NCI-H524 treated with DMSO at 0.1 percent for 48 hours (cell line): ENCODE results near the gene C1QL4.

ENCODE experiments used
- DNase-seq: peaks from one replicate; lab custom pipeline; 2025; lab: John Stamatoyannopoulos, UW

Gene C1QL4

DNA sequence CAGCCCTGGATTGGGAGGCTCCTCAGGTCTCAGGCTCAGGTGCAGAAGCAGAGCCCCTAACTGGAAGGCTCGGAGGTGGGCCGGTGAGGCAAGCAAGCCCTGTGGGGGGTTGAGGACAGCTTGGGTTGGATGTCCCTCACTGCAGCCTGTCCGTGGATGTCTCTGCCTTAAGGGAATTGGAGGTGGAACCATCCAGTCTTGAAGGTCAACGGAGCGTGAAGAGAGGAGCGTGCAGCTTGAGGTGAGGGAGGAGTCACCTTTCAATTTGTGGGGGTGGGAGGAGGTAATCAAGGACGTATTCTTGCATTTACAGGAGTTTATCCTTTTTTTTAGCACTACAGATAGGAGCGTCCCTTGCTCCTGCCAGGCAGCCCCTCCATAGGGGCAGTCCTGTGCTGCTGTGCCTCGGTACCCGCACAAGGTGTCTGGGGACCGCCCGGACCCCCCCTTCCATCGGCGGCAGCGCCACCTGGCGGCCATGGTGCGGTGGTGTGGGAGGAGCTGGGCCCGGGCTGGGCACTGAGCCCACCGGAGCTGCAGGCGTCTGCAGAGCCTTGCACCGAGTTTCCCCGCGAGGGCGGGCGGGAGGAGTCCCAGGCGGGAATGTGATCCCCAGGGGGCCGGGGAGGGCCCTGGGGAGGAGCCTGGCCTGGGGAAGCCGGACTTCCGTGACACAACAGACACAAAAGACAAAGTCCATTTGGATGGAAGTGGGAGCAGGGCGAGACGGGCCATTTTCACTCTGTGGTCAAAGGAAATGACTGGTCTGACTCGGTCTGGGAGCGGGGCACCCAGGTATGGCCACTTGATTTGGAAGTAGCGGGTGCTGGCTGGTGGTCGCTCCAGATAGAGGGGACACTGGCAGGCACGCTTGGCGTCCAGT lies 10.6 kb upstream of the C1QL4 start:
- DNase-seq: no peak

DNA sequence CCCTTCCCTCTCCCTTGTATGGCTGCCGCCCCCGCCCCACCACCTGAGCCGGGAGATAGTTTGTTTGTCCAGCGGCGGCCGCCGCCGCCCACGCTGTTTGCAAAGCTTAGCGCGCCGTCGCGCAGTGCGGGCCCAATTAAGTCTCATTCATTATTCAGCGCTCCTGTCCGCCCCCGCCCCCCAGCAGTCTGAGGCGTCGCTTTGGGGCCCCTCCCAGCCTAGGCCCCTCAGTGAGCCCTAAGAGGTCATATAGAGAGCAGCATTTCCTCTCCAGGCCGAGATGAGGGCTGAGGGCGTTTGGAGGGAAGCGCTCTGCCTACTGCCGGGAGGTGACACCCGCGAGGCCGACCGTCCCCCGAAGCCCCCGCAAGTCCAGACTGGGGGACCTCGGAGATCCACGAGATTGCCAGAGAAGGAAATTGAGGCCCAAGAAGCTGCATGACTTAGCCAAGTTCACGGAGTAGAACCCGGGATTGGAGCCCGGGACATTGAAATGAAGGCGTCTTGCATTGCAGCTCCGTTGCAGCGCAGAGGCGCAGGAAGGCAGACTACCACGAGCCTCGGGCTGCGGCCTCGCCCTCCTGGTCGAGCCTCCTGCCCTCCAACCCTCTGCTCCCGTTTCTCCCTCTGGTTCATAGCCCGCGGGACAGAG lies 9.8 kb upstream of the C1QL4 start, which contains the start of gene DNAJC22:
DNAJC22 (plus strand) TSS at position 230 of the 652 bp plus-strand sequence. CDS start 1,985 bp downstream, outside the sequence.
- DNase-seq: no peak

DNA sequence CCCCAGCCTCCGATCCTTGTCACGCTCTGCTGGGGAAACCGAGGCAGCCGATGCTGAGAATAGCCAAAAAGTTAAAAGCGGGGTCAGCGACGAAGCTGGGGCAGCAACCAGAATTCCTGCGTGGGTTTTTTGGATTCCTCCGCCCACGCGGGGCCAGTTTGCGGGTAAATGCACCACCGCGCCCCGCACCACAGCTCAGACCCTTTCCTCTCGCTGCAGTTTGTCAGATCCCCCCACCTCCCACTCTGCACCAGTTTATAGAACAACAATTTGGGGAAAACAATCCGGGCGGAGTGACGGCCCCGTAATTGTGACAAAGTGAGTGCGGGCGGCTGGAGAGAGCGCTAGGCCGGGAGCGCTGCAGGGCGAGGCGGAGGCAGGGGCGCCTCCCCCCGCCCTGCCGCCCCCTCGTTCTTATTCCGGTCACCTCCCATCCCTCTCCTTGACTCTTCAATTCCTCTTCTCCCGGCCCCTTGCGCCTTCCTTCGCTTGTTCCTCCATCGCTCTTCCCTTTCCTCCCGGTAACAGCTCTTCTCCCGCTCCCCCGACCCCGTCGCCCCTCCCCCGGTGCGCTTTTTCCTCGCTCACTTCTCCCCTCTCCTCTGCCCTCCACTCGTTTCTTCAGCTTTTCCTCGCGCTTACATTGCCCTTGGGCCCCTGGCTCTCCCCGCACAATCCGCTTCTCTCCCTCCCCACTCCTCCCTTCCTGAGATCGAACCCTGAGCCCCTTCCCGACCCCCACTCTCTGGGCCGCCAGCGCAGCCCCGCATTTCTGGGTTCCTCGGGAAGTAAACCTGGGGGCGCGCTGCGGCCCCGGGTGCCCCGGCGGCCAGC lies 9.1 kb upstream of the C1QL4 start:
- no peak for DNase-seq

DNA sequence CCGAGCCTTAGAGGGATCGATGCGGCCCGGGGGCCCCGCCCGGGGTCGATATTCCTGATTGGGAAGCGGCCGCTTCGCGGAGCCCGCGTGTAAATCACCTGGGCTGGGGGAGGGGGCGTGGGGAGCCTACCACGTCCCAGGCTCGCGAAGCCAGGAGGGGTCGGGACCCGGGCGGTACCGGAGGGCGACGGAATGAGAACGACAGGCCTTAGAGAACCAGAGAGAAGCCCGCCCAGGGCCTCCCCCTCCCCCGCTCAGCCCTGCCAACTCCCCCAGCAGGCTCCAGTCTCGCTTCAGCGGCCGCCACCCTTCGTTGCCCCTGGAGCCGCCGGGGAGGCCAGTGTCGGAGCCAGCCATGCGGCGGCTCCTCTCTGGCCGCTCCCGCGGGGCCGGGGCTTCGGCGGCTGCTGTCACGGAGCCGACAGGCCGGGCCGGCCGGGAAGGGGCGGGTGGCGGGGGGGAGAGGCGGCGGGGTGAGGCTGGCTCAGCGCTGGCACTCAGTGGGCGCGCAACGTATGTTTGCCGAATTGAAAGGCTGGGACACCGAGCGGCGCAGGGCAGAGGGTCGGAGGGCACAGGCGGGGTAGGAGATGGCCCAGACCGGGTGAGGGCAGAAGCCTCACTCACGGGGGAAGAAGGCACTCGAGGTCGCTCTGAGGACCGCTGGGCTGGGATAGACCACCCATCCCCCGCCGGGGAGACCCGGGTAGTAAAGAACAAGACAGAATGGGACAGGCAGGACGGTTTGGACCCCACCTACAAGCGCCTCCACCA lies 8.2 kb upstream of the C1QL4 start:
- DNase-seq: no peak

DNA sequence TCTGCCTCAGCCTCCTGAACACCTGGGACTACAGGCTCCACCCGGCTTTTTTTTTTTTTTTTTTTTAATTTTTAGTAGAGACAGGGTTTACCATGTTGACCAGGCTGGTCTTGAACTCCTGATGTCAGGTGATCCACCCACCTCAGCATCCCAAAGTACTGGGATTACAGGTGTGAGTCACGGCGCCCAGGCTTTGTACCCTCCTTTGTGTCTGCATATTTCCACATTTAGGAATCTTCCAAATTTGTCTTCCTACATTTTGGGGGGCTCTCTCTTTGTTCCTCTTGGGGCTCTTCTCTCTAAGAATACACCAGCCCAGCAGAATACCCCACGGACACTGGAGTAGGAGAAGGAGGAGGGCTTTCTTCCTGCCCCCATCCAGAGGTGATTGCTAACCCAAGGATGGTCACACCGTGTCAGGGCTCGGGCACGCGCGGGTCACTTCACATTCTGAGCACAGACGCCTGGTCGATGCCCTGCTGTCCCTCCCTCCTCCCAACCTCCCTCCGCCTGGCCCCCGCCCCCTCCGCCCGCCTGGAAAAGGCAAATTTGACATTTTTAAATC lies 7.6 kb upstream of the C1QL4 start:
- no peak for DNase-seq

DNA sequence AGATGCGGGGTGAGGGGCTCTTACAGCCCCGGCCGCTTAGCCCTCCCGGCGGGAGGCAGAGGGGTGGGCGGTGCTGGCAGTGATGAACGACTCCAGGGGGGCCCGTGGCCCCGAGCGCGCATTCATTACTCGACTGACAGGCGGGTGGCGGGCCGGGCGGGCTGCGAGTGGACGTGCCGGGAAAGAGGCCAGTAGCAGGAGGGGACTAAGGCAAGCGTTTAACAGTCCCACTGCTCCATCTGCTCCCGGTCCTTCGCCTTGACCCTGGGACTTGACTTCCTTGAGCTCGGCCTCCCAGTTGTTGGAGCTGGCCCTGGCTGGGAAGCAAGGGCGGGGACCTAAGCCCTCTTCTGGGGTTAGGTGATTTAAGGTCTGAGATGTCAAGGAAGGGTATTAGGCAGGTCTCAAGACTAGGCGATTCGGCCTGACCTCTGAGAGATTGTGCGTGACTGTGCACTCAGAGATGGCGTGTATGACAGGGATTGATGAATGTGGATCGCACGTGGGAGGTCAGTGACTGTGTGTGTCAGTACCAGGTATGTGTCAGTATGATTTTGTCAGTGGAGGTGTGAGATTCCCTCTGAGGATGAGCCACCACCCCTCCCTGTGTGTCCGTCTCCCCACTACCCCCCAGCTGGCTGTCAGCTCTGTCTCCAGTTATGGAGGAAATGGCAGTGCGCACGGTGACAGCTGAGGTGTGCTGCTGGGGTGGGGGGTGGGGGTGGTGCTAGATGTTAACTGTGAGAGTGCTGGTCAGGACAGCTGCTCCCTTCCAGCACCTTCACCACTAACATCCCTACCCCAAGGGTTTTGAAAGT lies 6.1 kb upstream of the C1QL4 start:
- DNase-seq: no peak

DNA sequence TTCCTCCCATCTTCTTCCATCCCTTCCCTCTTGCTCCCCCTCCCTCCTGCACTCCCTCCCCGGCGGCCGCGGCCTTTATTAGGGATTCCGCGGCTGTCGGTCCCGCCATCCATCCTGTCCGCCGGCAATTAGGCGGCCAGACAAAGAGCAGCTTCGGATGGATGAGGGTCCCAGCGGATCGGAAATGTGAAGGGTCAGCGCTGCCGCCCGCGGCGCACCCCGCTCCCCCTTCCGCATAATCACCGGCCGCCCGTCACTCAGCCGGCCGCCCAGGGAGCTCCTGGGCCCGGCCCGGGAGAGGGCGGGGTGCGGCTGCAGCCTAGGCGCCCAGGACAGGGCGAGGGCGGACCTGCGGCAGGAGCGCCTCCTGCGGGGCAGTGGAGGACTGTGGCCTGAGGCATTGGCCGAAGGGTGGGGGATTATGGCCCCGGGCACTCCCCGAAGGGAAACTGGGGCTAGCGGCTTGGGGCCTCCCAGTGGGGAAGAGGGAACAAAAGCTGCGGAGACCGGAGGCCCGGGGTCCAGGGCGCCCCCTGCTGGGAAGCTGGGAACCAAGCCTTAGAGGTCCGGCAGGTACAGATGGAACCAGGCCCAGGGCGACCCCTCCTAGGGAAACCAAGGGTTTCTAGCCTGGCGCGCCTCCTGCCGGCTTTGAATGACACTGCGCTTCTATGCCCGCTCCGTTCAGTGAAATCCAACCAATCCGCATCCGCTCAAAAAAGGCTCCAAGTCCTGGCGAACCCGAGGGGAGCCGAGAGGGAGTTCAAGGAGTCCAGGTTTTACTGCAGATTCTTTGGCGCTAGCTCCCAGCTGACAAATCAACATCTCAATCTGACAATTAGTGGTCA lies 5.3 kb upstream of the C1QL4 start:
- DNase-seq: peak; percentile 74

DNA sequence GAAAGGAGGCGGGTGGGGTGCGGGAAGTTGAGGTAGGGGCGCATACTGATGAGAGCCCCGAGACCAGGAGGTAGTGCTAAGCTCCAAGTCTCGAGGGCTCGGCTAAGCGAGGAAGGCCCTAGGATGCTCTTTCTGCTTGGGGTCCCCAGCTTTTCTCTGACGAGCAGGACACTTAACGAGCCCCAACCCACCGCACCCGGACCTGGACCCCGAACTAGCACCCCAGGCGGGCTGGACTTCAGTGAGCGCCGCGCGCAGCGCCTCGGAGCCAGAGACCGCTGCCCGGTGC lies 4.7 kb upstream of the C1QL4 start:
- DNase-seq: no peak

DNA sequence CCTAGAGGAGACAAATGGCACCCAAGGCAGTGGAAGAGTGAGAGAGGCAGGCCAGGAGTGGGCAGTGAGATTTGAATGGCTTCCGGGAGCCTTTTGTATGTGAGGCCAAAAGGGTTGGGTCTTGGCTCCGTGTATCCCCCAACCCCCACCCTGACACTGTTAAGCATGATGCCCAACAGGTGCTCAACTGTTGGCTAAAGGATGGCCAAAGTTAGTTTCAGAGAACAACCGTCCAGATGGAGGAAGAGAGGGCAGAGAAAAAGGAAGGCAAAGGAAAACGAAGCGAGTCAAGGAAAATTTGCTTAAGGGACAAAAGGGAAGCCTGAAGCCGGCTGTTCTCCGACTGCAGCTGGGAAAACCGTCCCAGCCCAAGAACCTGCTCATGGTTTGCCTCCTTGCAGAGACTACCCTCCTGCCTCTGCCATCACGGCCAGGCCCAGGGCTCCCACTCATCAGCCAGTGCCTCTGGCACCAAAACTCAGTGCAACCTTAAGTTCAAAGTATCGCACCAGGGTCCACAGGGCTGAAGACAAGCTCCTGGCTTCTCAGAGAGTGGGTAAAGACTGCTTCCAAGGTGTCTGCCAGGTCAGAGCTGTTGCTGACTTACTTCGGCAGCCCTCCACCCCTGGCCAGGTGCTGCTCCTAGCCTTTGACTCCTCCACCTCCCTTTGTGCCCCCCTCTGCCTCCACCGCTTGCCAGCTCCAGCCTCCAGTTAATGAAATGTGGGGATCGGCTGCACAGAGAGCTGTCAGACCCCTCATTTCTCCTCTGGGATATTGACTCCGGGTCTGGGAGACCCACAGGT lies 4.2 kb upstream of the C1QL4 start:
- DNase-seq: no peak

DNA sequence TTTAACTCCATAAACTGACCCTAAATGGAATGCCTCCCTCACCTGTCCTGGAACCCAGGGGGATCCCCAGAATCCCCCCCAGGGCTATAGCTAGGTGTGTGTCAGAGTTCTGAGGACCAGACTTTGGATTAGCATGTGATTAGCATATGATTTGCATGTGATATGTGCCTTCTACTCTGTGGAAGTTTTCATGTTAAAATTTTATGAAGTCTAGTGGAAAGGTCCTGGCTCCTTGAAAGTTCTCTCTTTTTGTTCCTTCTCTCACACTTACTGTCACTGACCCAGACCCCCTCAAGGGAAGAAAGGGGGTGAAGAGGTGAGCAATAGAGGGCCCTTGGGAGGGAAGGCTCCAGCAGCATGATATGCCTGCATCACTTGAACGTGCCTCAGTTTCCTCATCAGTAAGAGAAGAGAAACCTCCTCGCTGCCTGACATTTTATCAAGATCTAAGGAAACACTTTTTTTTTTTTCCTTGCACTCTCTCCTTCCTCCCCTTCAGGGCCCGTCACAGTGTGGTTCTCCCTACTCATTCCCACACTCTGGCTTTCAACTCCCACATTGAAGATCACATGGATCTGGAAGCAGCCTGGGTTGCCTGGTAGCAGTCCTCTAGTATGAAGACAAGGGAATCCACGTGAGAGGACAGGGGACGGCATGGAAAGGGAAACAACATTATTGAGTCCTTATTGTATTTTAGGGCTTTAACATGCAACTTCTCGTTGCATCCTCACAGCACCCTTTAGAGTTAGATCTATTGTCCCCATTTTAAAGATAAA lies 3.3 kb upstream of the C1QL4 start:
- DNase-seq: no peak

DNA sequence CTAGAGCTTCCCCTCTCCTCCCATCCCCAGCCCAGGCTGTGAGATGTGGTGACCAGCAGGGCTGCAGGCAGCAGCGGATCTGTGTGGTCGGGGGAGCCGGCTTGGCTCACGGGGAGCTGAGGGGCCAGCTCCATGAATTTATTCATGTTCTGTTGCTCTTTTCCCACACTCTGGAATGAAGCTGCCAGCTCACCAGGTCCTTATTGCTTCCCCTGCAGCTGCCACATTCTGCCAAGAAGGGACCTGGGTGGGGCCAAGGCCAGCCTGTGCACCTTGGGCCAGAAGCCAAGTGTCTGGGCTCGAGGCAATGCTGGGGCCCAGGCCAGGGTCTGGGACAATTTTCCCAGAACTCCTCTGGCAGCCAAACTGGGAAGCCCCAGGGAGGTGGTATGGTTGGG lies 2.5 kb upstream of the C1QL4 start:
- no peak for DNase-seq

DNA sequence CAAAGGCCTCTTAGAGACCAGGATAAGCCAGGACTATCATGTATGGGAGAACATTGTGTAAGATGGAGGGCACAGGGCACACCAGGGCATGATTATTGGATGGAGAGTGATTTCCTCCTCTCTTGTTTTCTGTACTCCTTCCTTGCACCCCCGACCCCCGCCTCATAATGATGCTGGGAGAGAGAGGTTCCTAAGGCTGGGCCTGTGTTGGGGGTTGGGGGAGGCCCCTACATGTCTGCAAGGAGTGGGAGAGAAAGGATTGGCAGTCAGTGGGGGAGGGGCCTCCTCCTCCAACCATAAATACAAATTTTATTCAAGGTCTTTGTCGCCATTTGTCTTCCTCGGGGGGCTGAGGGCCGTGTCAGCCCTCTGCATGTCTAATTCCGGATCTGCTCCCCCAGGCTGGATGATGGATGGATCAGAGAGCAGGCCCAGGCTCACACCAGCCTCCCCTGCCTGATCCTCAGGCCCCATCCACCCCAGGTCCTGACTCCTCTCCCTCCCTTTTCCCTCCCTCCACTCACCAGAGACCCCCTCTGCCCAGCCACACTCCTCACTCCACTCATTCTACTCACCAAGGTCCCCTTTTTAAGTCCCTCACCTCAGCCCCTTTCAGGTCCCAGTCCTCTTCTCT lies 2.0 kb upstream of the C1QL4 start:
- DNase-seq: no peak

DNA sequence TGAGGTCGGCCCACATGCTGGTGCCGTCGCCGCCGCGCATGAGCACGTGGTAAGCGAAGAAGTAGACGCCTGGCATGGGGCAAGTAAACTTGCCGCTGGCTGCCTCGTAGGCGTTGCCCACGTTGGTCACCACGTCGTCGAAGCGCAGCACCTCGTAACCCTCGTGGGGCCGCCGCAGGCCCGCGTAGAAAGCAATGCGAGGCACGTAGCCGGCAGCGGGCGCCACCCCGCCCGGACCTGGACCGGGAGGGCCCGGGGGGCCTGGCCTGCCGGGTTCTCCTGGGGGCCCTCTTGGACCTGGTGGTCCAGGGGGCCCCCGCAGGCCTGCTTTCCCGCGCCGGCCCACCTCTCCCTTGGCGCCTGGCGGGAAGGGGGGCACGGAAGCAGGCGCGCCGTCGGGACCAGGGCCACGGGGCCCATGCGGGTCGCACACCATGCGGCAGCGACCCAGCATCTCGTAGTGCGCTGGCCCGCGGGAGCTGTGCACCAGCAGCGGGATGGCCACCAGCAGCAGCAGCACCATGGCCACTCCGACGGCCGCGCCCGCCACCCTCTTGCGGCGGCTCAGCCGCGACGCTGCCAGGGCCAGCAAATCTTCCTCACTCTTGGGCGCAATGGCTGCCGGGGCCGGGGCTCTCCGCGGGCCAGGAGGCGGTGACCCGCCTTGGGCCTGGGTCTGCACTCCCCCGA lies 888 bp downstream of the C1QL4 start:
- DNase-seq: no peak

DNA sequence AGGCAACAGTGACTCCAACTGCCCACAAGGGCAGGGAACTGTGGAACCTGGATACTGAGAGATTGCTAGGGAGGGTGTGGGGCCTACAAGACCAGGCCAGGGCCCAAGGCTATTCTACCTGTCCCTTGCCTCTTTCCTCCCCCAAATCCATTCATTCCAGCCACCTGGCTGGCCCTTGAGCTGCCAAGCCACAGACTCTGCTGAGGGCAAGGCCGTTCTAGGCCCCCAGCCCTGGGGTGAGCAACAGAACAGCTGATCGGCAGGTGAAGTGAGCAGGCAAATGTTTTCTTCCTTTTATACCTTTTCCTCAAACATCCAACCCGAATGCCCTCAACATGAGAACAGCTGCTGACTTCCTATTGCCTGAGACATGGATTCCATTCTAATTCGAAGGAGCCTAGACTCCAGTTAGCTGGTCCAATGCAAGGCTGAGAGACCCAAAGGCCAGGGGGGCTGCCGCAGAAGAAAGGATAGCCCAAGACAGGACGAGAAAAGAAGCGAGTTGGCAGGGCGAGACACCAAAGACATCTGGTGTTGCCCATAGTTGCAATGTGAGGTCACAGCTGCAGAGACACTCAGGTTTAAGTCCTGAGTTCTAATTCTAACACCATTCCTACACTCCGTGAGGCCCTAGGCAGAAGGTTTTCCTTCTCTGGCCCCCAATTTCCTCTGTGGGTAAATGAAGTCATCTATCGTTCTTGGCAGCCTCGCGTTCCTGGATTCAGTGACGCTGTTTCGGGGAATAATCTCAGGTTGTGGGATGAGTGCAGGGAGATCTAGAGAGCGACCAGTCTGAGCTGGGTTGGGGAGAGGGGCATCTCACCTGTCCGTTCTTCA lies 1.7 kb downstream of the C1QL4 start:
- no peak for DNase-seq

DNA sequence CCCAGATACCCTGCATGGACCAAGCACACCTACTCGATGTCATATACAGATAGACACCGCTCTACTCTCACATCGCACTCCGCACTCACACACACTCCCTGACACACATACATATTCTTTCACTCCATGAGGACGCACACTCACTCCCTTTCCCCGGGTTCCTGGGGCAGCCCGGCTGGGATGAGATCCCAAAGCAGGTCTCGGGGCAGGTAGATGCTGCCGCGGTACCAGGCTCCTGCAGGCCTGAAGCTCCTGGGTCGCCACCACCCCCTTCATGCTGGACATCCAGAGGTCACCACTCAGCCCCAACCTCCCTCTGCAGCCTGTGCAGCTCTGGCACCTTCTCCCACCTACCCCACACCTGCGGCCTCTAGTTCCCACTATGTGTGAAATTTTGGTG lies 2.3 kb downstream of the C1QL4 start:
- DNase-seq: no peak

DNA sequence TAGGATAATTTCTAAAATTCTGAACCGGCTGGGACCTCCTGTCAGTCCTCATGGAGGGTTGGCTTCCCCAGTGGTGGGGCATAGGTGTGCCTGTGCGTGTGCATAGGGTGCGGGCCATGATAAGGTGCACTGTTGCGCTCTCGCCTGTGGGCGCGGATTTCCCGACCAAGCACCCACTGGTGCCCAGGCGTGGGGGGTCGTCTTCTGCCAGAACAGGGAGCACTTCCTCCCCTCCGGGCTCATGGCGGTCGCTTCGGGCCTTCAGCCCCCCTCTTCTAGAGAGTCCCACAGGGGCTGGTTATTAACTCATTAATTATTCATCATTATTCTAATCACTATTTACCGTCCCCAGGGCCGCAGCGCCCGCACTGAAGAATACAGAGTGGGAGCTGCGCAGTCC lies 2.8 kb downstream of the C1QL4 start:
- DNase-seq: no peak
